Transverse colon (tissue), 4 donors: Measurements from ENCODE around the gene EHHADH. TPM values are rescaled to one million over a fixed set of nuclear protein-coding genes. Genes with fewer than 3 reads are reported as not detected.
"Not testable (repeated sequence)": the region's sequence is repeated elsewhere in the genome, so short reads cannot be mapped to it uniquely, and the experiment has no call there.

ENCODE experiments used
- DNase-seq: peaks from one replicate; pipeline ENCODE4 v3.0.0-alpha.2; 2019
- H3K27ac ChIP-seq, 4 donors: fragments of 200-600 bp; sonication (generic); 2 replicates each; pipeline ENCODE4 v1.5.1; 2016 to 2018; ENCODE audit warnings: inconsistent platforms in 4 of 4
- H3K27me3 ChIP-seq: fragments of 200-600 bp; sonication (generic); 2 replicates; pipeline ENCODE4 v1.5.1; 2017; ENCODE audit warnings: inconsistent platforms
- H3K36me3 ChIP-seq, 4 donors: fragments of 200-600 bp; sonication (generic); 2 replicates each; pipeline ENCODE4 v1.5.1; 2017 to 2019; ENCODE audit warnings: inconsistent platforms in 4 of 4
- H3K4me1 ChIP-seq, 4 donors: fragments of 200-600 bp; sonication (generic); 2 replicates each; pipeline ENCODE4 v1.5.1; 2017 to 2020; ENCODE audit warnings: inconsistent platforms in 4 of 4
- H3K4me3 ChIP-seq, 4 donors: fragments of 200-600 bp; sonication (generic); 1 replicate in 1 of 4; 2 replicates in 3 of 4; pipeline versions ENCODE4 v1.5.1 to v1.6.1; 2017 to 2019; ENCODE audit warnings: inconsistent platforms in 4 of 4
- H3K9me3 ChIP-seq, 2 donors: fragments of 200-600 bp; sonication (generic); 2 replicates each; pipeline ENCODE4 v1.5.1; 2017 to 2019; ENCODE audit warnings: inconsistent platforms in 2 of 2
- EP300 ChIP-seq: sonication (generic); formaldehyde crosslinking; IDR thresholded peaks from one replicate; pipeline ENCODE4 v1.6.1; 2017; ENCODE audit warnings: antibody characterized with exemption, low read depth
- POLR2A ChIP-seq: fragments of 450-650 bp; IDR thresholded peaks from one replicate; pipeline ENCODE4 v1.6.1; 2016; ENCODE audit warnings: antibody characterized with exemption, mild to moderate bottlenecking, moderate library complexity
- POLR2AphosphoS5 ChIP-seq, 3 donors: sonication (generic); formaldehyde crosslinking; IDR thresholded peaks; one replicate each; pipeline ENCODE4 v1.6.1; 2016; ENCODE audit warnings: antibody characterized with exemption in 3 of 3
- WGBS, 2 donors: methylation state at CpG; one replicate each; pipeline ENCODE4 v1.1.5; 2018; ENCODE audit warnings: low coverage in 1 of 2; 5-methylcytosine and 5-hydroxymethylcytosine counted together
- in situ Hi-C, 4 donors: fragments of 200-750 bp; cut with MboI; loops; one replicate each; pipeline versions ENCODE4 v1.15.0 to v1.15.1; 2017; ENCODE audit warnings: low sequenced_read_pairs in 3 of 4, low pct_ligation_motif_present in 1 of 4, low pct_unique_long_range_greater_than_20kb in 1 of 4
- intact Hi-C: fragments of 100-400 bp; cut with DNase I; formaldehyde crosslinking; loops from one replicate; pipeline ENCODE4 v1.15.1; 2023; ENCODE audit warnings: low total_unique reads
- total RNA-seq, 4 donors: library from RNA; depleted of rRNA; stranded (reverse); fragments of >200 nt; gene quantifications; one replicate each; pipeline ENCODE4 v1.1.0, GENCODE V29; 2016
- TF ChIP-seq, protein P1 (sequence below), 5 experiments: fragments of 200-600 bp in 3 of 5; fragments of 450-650 bp in 2 of 5; sonication (generic) in 3 of 5; IDR thresholded peaks; 1 replicate in 2 of 5; 2 replicates in 3 of 5; pipeline ENCODE4 v1.5.1; 2016 to 2017; ENCODE audit warnings: antibody characterized with exemption in 5 of 5, inconsistent platforms in 3 of 5, mild to moderate bottlenecking in 2 of 5, moderate library complexity in 1 of 5

The EHHADH gene
- total RNA-seq, 4 donors from 2014 or later, result 6.4 to 39.6 (median 14.3) TPM

DNA sequence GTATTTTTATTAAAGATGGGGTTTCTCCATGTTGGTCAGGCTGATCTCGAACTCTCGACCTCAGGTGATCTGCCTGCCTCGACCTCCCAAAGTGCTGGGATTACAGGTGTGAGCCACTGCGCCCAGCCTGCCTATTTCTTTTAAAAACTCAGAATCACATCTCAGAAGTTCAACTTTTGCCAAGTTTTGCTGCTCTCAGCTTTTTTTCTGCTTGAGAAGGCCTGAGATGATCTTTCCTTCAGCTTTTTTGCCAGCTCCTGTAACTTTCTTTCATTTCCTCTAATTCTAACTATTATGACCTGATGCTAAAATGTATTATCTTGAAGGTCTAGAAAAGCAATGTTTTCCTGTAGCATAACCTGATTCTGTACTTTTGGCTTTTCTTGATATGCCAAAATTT is 9.6 kb upstream of the EHHADH start:
- in situ Hi-C loops (no loop called here), intact Hi-C loops (no loop called here)
- DNase-seq, result no peak
- no peak overlapping the region for H3K4me3 ChIP-seq
- H3K27ac ChIP-seq, result no peak overlapping the region
- H3K4me1 ChIP-seq, result peaks cover 0 to 15% (median 3%) of the 10 kb centered on the region in 4 donors
- no peaks in the 10 kb centered on the region for H3K9me3 ChIP-seq
- no peaks in the 10 kb centered on the region for H3K27me3 ChIP-seq
- WGBS, 2 donors, result 86% methylated on average over 4 of the region's 4 CpGs; no CpG with 5 or more reads in 1 of the 2 donors
- TF ChIP-seq EP300 (no peak), POLR2A (no peak), POLR2AphosphoS5 (IDR thresholded peaks at IDR 0.05) (no peak)
- TF ChIP-seq, protein P1, sequence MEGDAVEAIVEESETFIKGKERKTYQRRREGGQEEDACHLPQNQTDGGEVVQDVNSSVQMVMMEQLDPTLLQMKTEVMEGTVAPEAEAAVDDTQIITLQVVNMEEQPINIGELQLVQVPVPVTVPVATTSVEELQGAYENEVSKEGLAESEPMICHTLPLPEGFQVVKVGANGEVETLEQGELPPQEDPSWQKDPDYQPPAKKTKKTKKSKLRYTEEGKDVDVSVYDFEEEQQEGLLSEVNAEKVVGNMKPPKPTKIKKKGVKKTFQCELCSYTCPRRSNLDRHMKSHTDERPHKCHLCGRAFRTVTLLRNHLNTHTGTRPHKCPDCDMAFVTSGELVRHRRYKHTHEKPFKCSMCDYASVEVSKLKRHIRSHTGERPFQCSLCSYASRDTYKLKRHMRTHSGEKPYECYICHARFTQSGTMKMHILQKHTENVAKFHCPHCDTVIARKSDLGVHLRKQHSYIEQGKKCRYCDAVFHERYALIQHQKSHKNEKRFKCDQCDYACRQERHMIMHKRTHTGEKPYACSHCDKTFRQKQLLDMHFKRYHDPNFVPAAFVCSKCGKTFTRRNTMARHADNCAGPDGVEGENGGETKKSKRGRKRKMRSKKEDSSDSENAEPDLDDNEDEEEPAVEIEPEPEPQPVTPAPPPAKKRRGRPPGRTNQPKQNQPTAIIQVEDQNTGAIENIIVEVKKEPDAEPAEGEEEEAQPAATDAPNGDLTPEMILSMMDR (IDR thresholded peaks at IDR 0.05), result no peak
- no peaks in the 10 kb centered on the region for H3K36me3 ChIP-seq

DNA sequence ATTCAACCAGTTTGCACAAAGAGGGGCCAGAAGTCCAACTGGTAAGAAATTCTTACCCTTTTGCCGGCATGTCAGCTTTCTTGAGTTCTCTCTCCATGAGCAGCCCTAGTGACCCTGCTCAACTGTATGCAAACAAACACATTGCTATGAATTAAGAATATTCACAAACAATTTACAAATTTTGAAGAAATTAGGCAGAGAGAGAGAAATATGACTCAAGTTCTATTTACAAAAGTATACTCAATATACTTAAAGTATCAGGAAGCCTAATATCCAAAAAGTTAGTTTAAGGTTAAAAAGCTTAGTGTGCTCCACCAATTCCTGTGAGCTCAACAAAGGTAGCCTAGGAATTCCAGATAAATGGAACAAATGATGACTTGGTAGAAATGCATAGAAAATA is 3.5 kb upstream of the EHHADH start:
- WGBS, 2 donors, result 90 to 100% methylated on average over 1 of the region's 1 CpG
- H3K4me3 ChIP-seq, result no peak overlapping the region

DNA sequence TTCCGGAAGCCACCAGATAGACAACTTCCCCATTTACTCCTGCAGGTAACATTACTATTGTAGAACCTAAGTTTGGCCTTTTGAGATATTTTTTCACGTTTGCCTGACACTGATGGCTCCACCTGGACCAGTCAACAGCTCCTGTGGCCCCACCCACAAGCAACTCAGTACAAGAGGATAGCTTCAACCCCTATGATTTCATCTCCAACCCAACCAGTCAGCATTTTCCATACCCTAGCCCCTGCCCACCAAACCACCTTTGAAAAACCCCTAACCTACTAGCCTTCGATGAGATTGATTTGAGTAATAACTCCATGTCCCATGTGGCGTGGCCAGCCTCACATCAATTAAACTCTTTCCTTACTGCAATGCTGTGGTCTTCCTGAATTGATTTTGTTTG is 950 bp upstream of the EHHADH start:
- TF ChIP-seq POLR2AphosphoS5 (IDR thresholded peaks at IDR 0.05) (no peak), POLR2A (no peak), EP300 (no peak)
- TF ChIP-seq, protein P1 (IDR thresholded peaks at IDR 0.05), result no peak
- no peaks in the 10 kb centered on the region for H3K36me3 ChIP-seq
- H3K9me3 ChIP-seq, result peaks cover 0 to 5% of the 10 kb centered on the region in 2 donors
- H3K27me3 ChIP-seq, result no peaks in the 10 kb centered on the region
- peaks cover 0 to 12% (median 4%) of the 10 kb centered on the region in 4 donors for H3K4me1 ChIP-seq
- no peak overlapping the region for H3K27ac ChIP-seq
- no peak for DNase-seq
- intact Hi-C loops (no loop called here), in situ Hi-C loops (no loop called here)
- no peak overlapping the region for H3K4me3 ChIP-seq
- WGBS, 2 donors, result 89 to 94% methylated on average over 3 to 4 of the region's 4 CpGs

More for the DNA sequence above, 3.5 kb upstream of the EHHADH start:
- Histone ChIP-seq H3K36me3 (no peaks in the 10 kb centered on the region), H3K9me3 (peaks cover 0 to 5% of the 10 kb centered on the region in 2 donors), H3K4me1 (peaks cover 0 to 7% (median 2%) of the 10 kb centered on the region in 4 donors), H3K27me3 (no peaks in the 10 kb centered on the region), H3K27ac (no peak overlapping the region)
- no peak for DNase-seq
- in situ Hi-C loops (no loop called here), intact Hi-C loops (no loop called here)
- TF ChIP-seq EP300 (no peak), POLR2A (no peak), POLR2AphosphoS5 (IDR thresholded peaks at IDR 0.05) (no peak)
- TF ChIP-seq, protein P1 (IDR thresholded peaks at IDR 0.05), result no peak

DNA sequence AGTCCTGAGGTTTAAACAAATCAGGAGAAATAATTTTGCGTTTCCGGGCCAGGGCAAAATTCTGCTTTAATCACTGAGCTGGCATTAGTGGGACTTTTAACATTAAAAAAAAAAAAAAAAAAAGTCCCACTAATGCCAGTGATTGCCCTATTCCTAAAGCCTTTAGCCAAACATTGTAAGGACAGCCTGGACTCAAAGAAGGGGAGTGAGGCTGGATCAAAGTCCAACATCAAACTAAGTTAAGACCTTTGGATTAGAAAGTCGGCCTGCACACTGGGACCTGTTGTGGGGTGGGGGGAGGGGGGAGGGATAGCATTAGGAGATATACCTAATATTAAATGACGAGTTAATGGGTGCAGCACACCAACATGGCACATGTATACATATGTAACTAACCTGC is 716 bp downstream of the EHHADH start:
- H3K9me3 ChIP-seq, H3K36me3 ChIP-seq, H3K27me3 ChIP-seq, DNase-seq, intact Hi-C loops, in situ Hi-C loops: not testable (repeated sequence)
- peaks cover 0 to 12% (median 4%) of the 10 kb centered on the region in 4 donors for H3K4me1 ChIP-seq
- H3K4me3 ChIP-seq, result peak overlapping the region in 3 of 4 donors; percentile 47 to 89 (median 61)
- 60 to 81% methylated on average over 1 to 4 of the region's 4 CpGs for WGBS, 2 donors
- H3K27ac ChIP-seq, result peak overlapping the region in 1 of 4 donors; percentile 88

DNA sequence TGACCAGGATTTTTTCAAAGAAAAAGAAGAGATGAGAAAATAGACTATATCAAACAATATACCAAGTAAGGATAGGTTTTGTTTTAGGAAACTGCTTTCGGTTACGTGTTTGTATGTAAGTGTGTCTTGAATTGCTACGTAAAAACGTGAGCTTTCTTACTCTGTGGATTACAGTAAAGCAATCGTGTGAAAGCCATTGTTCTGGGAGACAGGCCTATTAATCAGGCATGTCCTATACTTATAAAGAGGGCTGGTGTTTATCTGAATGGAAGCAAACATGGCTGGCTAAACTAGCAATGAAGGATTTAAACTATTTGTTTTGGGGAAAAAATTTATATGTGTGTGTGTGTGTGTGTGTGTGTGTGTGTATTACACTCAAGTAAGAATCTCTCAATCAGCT is 2.6 kb downstream of the EHHADH start:
- DNase-seq, result no peak
- TF ChIP-seq POLR2AphosphoS5 (IDR thresholded peaks at IDR 0.05) (no peak), POLR2A (no peak), EP300 (no peak)
- TF ChIP-seq, protein P1 (IDR thresholded peaks at IDR 0.05), result no peak
- no peaks in the 10 kb centered on the region for H3K9me3 ChIP-seq
- H3K4me1 ChIP-seq, result peaks cover 0 to 12% (median 4%) of the 10 kb centered on the region in 4 donors
- no peak overlapping the region for H3K27ac ChIP-seq
- in situ Hi-C loops (no loop called here), intact Hi-C loops (no loop called here)
- H3K27me3 ChIP-seq, result no peaks in the 10 kb centered on the region
- H3K36me3 ChIP-seq, result peaks cover 0 to 18% (median 3%) of the 10 kb centered on the region in 4 donors
- H3K4me3 ChIP-seq, result no peak overlapping the region
- WGBS, 2 donors, result 92 to 94% methylated on average over 5 of the region's 5 CpGs
